Measurements from ENCODE around the gene SNRK.

The SNRK gene, protein sequence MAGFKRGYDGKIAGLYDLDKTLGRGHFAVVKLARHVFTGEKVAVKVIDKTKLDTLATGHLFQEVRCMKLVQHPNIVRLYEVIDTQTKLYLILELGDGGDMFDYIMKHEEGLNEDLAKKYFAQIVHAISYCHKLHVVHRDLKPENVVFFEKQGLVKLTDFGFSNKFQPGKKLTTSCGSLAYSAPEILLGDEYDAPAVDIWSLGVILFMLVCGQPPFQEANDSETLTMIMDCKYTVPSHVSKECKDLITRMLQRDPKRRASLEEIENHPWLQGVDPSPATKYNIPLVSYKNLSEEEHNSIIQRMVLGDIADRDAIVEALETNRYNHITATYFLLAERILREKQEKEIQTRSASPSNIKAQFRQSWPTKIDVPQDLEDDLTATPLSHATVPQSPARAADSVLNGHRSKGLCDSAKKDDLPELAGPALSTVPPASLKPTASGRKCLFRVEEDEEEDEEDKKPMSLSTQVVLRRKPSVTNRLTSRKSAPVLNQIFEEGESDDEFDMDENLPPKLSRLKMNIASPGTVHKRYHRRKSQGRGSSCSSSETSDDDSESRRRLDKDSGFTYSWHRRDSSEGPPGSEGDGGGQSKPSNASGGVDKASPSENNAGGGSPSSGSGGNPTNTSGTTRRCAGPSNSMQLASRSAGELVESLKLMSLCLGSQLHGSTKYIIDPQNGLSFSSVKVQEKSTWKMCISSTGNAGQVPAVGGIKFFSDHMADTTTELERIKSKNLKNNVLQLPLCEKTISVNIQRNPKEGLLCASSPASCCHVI

DNA sequence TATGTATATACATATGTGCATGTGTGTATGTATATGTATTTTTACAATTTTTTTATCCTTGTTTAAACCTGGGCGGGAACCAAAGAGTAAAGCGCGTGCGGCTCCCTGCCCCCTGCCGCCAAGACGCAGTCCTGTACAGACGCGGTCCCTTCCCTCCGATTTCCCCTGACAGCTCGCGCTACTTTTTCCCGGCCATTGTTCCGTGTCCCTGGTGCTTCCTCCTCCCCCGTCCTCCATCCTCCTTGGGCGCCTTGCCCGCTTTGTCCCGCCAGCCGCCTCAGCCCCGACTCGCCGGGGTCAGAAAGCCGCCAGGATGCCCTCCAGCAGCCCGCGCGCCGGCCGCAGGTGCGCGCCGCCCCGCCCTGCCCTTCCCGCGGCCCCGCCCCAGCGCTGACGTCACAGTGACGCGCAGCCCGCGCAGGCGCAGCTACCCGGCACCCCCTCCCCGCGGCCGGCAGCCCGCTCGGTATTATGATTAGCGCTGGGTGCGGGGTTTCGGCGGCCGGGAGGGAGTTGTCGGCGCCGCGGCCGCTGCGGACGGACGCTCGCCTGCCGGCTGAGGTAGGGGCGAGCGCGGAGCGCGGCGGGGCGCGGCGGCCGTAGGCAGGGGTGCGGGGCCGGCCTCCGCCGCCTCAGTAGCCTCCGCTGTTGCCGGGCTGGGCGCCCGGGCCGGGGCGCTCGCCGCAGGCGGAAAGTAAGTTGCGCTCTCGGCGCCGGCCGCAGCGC, at the start of gene SNRK:
TSS of gene SNRK (plus strand) at position 426 of the 726 bp plus-strand sequence. CDS start 16,664 bp downstream, outside the sequence.
- DNase-seq: peak; percentile 15 to 93 (median 80)

DNA sequence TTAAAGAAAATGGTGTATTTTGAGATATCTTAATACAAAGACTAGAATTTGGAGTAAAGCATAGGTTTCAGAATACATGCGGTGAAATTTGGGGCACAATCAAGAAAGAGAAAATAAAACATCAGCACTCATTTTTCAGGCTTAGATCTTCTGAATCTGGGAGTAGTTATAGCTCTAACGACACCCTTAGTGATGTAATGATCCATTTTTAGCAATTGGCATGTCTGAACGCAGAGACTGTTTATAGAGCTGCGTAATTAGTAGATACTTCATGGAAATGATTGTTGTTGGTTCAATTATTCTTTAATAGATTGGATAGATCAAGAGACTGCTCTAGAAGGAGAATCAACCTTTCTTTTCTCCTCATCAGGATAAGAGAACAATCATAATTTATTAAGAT, 47.5 kb upstream of the SNRK start:
- no peak for DNase-seq

DNA sequence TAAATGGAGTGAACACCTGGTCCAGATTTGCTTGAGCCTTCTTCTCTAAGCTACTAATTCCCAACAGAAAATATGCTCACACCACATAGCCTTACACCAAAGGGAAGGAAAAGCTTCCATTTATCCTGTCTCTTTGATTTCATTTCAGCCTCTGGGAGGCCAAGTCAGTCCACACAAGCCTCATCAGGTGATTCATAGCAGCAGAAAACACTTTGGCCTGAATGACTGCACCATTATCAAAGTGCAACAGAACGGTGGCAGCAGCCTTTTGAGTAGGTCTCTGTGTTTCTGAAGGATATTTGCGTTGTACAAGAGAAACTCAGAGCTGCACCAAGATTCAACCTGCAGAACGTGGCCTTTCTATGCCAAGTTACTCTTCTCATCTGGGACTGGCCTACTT, 46.6 kb upstream of the SNRK start:
- no peak for DNase-seq

DNA sequence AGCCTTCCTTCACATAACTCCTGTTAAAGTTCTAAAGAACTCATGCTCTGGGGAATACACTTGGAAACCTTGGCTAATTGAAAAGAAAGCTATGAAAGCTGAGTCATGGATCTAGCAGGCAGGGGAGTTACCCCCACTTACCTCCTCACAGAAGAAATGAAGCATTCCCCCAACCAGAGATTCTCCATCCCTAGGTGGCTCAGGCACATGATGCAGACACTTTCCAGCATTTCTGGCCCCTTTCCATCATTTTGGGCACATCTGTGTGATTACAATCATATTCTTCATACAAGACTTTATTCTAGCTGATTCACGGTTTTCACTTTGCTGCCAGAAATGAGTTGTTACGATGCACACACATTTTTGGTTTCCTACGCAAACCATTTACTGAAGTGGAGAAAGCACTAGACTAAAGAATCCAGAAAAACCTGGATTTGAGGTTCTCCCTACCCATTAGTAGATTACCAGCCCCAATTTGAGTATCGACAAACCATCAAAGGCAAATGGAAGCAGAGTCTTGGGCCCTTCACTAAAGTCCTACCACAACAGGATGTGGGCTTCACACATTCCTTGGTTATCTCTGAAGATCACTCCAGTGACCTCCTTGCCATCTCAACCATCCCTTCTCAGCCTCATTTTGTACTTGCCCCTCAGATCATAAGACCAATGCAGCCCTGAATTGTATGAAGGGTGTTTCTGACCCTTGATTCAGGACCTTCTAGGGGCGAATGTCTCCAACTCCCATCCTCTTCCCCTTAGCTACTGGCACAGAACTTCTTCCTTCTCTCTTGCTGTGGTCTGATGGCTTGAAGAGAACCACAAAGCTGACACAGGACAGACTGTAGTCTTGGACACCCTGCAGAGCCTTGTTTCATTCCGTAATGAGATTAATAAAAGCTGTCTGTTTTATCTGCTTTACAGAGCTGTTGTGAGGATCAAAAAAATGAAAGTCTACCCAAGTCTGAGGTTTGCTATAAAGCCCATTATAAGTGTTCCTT, 42.5 kb upstream of the SNRK start:
- no peak for DNase-seq

DNA sequence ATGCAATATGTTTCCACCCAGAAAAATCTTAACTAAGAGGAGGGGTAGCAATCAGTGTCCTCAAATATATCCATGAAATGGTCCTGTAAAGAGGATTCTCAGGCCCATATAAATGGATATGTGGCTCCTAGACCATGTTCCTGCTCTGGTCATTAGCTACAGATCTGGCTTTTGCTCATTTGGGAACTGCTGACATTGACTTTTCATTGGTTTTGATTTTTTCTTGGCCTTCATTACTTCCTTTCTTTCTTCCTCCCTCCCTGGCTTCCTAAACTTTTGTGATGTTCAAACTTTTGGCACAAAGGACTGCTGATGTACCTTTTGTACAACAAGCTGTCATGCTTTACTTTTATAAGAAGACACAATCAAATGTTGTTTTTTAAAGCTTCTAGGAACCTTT, 41.6 kb upstream of the SNRK start:
- DNase-seq: no peak

DNA sequence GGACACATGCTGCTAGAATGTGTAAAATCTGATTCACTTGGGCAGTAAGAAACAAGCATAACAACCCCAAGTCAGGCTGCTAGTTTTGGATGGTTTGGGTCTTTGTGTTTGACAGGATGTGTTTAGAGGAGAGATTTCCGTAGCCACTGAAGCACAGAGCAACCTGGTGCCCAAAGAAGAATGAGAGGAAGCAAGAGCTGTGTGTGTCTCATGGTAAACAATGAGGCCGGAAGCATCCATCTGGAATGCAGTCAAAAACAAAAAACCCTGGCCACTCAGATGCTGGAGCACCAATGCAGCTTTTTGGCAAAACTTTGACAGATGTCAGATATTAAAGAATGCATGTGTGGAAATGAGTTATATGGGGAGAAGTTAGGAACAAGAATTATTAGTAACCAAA, 39.4 kb upstream of the SNRK start:
- no peak for DNase-seq

DNA sequence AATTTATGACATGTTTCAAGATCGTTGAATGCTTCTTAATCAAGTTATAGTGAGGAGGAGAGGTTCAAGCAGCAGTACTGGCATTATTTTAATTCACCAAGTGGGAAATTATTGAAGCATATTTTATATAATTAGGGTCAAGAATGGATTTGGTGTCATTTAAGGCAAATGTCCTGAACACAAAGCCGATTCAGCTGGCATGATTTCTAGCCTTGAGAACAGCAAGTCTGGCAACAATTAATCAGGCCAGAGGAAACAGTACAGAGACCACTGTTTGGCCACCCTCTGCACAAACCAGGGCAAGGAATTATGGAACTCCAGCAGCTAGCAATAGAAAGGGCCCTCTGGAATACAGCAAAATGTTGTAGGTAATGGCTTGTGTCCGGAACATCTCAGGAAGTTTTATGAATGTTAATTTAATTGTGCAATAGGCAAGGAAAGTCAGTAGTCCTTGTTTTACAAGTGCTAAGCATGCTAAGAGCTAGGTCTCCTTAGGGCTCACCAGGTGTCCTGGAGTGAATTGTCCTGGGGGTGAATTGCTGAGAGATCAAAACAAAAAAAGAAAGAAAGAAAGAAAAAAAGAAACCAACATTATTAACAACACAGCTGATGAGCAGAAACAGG, 38.7 kb upstream of the SNRK start:
- DNase-seq: peak in 12 of 56 donors; percentile 1 to 49 (median 14)

DNA sequence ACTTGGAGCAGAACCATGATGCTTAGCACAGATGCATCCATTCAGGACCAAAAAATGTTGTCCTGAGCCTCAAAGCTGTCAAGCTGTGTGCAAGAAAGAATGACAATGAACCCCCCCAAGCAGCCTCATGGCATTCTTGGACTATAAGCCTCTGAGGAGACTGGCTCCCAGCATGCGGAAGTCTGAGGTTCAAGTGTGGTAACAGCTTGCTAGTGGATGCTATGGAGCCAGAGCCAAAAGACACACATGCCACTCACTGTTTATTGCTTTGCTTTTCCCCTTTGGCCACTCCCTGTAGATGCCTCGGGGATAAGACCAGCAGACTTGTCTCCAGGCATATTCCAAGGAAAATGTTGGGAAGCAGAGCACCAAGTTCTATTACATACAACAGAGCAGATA, 38.2 kb upstream of the SNRK start:
- DNase-seq: peak in 1 of 56 donors; percentile 15

DNA sequence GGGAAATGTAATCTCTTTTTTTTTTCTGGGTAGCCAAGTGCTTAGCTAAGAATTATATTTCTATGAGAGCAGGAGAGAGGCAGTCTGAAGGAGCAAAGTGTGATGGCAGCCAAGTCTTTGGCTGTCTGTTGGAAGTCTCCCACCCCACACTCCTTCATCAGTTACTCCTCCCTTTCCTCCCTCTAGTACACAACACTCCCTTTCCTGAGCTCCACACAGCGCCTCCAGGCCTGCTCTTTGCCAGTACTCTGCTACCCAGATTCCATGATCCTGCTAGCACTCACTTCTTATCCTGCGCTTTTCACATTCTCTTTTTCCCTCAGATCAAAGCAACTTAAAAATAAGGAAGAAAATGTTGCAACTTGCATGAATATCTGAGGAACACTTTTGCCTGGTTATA, 37.4 kb upstream of the SNRK start:
- DNase-seq: no peak

DNA sequence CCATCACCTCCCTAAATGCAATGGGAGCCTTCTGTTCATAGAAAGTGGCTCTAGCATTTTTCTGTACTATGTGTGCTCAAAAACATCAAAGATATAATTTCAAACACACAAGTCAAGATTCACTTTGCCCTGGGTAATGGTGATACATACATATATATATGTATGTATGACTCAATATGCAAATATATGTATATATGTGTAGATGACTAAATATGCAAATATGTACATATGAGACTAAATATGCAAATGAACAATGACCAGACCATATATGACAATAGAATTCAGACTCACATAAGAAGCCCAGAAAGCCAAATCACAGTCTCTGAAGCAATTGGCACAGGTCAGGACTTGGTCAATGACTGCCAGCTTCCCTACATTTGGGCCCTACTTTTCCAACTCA, 36.9 kb upstream of the SNRK start:
- no peak for DNase-seq

DNA sequence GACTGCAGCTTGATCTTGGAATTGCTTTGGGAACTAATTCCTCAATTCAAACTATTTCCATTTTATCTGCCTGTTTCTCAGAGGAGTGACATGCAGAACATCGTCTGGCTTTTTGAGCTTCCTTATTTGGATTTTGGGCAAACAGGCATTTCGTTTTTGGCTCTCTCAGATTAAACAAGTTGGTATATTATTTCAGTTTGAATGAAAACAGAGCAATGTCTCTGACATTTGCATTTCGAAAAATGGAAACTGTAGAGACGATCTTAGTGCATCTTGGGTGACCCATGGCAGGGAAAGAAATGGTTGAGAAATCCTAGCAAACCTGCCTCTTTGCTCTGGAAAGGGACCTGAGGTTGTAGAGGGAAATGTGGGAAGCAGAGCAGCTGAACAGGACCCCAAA, 33.0 kb upstream of the SNRK start:
- no peak for DNase-seq

DNA sequence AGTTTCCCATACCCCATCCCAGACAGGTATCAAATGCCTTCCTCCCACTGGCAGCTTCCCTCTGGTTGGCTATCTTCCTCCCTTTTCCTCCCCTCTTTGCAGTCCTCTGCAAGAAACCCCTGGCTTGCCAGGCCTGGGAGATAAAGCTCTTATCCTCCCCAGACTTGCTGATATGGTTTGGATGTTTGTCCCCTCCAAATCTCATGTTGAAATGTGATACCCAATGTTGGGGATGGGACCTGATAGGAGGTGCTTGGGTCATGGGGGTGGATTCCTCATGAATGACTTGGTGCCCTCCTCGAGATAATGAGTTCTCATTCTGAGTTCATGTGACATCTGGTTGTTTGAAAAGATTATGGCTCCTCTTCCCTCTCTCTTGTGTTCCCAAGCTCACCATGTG, 32.2 kb upstream of the SNRK start:
- no peak for DNase-seq

DNA sequence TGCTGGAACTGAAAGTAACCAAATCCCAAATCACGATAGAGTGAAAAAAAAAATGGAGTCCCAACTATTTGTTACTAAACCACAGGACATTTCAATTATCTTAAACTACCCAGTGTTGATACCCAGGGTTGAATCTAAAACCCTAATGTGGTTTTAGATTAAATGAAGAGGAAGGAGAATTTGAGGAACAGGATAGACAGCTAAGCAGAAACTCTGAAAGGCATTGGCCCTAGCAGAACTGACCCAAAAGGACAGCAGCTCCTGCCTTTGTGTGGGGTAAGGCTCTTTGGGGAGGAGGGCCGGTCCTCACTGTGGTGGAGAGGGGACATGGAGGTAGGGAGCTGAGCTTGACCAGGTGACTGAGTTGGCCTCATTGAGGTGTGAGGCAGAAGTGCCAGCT, 30.7 kb upstream of the SNRK start:
- DNase-seq: no peak

DNA sequence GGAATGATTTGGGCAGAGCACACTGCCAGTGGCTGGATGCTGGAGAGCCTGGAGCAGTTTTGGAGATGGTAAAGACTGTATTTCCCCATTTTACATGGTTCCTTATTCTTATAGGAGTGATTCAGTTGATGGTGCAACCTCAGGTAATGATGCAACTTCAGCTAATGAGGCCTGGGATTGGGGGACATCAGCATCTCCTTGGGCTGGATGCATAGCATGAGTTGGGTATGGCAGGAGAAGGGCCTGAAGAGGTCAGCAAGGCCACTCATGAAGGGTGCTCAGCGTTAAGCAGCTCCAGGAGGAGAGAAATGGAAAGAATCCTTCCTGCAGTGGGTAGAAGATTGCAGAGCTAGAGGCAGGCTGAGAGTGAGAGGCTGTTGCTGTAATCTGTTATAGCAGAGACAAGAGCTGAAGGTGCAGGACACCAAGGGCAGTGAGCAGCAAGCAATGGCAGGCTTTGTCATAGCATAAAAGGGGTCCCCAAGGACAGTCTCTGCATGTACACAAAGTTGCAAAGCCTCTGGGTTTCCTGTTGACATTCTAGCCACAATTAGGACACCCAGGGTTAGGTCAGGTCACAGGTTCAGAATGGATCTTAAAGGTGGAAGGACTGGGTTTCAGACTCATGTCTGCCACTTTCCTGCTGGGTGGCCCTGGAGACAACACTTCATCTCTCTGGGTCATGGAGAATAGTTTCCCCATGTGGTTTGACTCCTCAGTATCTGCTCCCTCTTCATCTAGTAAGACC, 29.5 kb upstream of the SNRK start:
- DNase-seq: no peak

DNA sequence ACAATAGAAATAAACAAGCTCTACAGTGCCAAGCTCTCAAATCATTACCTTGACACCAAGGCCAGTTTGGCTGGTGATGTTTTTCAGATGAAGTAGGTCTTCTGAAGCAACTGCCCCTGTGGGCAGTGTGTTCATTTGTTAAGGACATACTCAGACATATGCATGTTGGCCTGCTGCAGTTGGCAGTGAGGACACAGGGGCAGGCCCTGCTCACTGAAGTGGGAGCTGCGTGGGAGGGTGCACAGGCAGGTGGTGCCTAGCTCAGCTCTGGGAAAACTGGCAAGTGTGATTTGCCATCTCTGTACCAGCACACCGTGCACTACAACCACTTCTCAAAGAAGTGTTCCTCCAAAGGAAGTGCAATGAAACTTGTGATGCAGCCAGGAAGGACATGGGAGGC, 28.5 kb upstream of the SNRK start:
- no peak for DNase-seq

DNA sequence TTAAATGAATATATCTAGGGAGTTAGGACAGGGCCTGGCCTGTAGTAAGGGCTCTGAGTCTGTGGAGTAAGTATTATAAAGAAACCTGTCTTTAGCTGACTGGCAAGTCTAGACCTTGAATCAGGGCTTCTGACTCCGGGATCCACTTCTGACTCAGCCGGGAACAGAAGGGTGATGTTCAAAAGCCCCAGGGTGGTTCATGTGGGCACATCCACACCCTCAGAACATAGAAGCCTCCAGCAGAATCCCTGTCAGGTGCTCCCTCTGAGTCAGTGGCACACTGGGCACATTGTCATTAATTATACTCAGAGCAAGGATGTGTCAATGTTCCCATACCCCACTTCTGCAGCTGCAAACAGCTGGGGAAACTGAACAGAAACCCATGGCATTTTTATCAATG, 26.7 kb upstream of the SNRK start:
- DNase-seq: no peak

DNA sequence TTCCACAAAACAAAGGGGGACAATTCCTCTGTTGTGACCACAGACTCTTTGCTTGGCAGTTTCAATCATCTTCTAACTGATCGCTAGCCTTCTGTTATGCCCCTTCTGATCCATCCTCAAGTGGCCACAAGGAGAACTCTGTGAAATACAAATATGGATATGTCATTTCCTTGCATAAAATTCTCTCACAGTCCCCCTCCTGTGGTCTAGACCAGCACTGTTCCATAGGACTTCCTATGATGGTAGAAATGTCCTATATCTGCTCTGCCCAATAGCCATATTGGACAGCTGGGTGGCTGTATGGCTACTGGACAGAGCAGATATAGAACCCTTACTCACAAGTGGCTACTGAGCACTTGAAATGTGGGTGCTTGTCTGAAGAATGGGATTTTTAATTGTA, 25.9 kb upstream of the SNRK start:
- DNase-seq: no peak

DNA sequence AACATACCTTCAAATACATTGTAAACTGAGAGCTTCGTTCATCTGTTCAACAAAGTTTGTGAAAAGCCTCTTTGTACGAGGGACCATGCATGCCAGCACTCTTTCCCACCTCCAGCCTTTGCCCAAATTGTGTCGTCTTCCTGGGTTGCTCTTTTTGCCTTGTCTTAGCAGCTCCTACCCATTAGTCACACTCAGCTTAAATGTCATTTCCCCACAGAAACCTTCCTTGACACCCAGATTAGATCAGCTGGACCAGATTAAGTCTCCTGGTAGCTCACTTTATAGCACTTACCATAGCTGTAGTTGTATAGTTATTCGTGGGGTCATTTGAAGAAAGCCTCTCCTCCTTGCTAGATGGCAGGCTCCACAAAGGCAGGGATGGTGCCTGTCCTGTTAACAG, 24.1 kb upstream of the SNRK start:
- DNase-seq: no peak

DNA sequence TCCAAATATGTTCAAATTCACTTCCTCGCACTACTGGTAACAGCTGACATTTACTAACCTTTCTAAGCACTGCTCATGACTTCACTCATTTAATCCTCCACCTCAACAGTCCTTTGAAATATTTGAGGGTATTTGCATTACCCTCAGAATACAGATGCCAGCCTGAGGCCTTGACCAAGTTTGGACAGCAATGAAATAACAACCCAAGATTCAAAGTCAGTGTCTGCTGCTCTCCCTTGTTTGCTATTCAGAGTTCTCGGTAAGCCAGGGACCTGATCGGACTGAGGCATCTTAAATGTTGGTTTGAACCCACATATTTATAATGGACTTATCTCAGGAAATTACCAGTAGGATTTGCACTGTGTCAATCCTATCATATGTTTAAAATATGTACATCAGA, 19.9 kb upstream of the SNRK start:
- DNase-seq: no peak

DNA sequence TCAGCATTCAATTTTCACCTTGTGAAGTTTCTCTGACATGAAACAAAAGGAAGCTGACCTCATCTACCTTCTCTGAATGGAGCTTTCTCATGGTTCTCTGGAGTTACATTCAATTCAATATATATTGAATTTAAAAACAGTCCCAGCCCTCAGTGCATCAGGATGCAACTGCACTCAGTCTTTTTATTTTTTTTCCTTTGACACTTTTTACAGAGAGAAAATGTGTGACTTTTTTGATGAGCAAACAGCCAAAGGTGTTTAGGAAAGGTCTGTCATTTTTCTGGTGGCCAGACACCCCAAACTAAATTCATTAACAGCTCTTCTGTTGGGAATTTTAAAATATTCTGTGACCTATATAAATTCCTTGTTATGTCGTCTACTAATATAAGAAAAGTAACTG, 19.3 kb upstream of the SNRK start:
- no peak for DNase-seq
